Heart left ventricle (tissue), 13 donors: Measurements from ENCODE around the gene B3GNT3.

Experiments used
- POLR2A ChIP-seq, 2 donors: fragments of 450-650 bp; IDR thresholded peaks; one replicate each; pipeline ENCODE4 v1.6.1; 2017; ENCODE audit warnings: antibody characterized with exemption in 2 of 2, mild to moderate bottlenecking in 2 of 2, moderate library complexity in 2 of 2
- TF ChIP-seq, protein P1 (sequence below), 12 donors: fragments of 200-600 bp; sonication (generic) in 4 of 12; IDR thresholded peaks; one replicate each; pipeline versions ENCODE4 v1.5.0 to v1.8.0; 2018 to 2022; ENCODE audit warnings: antibody characterized with exemption in 12 of 12, mild to moderate bottlenecking in 5 of 12
- donor health status: ischemic (EF 13 %, LVEDD 7.1; RV severe dilation, severe dysfunction).
- donor health status: DM: no; HTN: yes; CAD: no.
- donor health status: DM: no; HTN: no; CAD: no.
- donor health status: ischemic (EF 25% LVEDD 6.9; RV normal size, moderate dysfunction).
- donor health status: ischemic (EF 25% LVEDD 5.7; RV mildly dilated, moderate dysfunction).
- donor health status: ischemic (EF 35%, LVEDD 5.7; RV mildly dilated, moderate dysfunction).
- donor health status: nonischemic (EF 11% LVEDD 7.7; RV severe dilation, severe dysfunction).
- donor health status: DM: yes; HTN: yes; CAD: no.
- donor health status: PGD.
- donor health status: ischemic (EF 29% LVEDD 5.4; RV normal size, mild dysfunction).
- donor health status: nonischemic (EF 23%, LVEDD 6.1; RV moderate dilation, normal function).

DNA sequence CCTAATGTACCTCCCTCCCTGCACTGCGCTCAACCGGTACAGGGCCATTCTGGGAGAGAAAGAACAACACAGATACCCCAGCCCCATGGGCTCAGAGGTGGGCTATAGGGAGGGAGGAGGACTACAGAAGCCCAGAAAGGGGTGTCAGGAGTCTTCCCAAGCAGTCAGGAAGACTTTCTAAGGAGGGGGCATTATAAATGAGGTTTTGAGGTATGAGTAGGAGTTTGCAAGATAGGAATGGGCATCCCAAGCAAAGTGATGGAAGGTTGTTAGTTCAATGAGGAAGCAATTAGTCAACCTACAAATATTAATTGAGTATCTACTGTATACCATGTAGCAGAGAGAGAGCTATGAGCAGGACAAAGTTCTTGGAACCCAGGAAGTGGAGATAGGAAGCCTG lies 6.3 kb upstream of the B3GNT3 start:
- TF ChIP-seq, protein P1, sequence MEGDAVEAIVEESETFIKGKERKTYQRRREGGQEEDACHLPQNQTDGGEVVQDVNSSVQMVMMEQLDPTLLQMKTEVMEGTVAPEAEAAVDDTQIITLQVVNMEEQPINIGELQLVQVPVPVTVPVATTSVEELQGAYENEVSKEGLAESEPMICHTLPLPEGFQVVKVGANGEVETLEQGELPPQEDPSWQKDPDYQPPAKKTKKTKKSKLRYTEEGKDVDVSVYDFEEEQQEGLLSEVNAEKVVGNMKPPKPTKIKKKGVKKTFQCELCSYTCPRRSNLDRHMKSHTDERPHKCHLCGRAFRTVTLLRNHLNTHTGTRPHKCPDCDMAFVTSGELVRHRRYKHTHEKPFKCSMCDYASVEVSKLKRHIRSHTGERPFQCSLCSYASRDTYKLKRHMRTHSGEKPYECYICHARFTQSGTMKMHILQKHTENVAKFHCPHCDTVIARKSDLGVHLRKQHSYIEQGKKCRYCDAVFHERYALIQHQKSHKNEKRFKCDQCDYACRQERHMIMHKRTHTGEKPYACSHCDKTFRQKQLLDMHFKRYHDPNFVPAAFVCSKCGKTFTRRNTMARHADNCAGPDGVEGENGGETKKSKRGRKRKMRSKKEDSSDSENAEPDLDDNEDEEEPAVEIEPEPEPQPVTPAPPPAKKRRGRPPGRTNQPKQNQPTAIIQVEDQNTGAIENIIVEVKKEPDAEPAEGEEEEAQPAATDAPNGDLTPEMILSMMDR (IDR thresholded peaks at IDR 0.05) = no peak
- no peak for TF ChIP-seq POLR2A (IDR thresholded peaks at IDR 0.05)
